Posterior vena cava (tissue), 2 donors: ENCODE measurements around the gene DIPK1C. TPM values are rescaled to one million over a fixed set of nuclear protein-coding genes. Genes with fewer than 3 reads are reported as not detected.
"Not testable (repeated sequence)": the region's sequence is repeated elsewhere in the genome, so short reads cannot be mapped to it uniquely, and the experiment has no call there.

Experiments
- DNase-seq: peaks from one replicate; pipeline ENCODE4 v3.0.0-alpha.2; 2020; ENCODE audit warnings: low spot score
- intact Hi-C, 2 donors: fragments of 100-400 bp; cut with DNase I; formaldehyde crosslinking; loops; one replicate each; pipeline versions ENCODE4 v1.14.1 to v1.14.2; 2022 to 2023
- long read RNA-seq, 2 donors: library from polyadenylated mRNA; unstranded; transcript quantifications; one replicate each; pipeline ENCODE4 v2.0.0, GENCODE V29; 2020 to 2021
- total RNA-seq, 2 donors: library from RNA; stranded (reverse); fragmentation: NEBNext Ultra II Directional; extraction: Animal tissue kit (Norgen Biotek cat#: 25700); gene quantifications; one replicate each; pipeline ENCODE4 v1.2.1, GENCODE V29; 2021
- donor health status: DM: yes; HTN: yes; CAD: no.
- donor health status: DM: yes; HTN: yes; CAD: no.

Gene DIPK1C
- not detected for total RNA-seq
- long read RNA-seq, donor 1: 0 reads
- long read RNA-seq, donor 2: 0 reads

DNA sequence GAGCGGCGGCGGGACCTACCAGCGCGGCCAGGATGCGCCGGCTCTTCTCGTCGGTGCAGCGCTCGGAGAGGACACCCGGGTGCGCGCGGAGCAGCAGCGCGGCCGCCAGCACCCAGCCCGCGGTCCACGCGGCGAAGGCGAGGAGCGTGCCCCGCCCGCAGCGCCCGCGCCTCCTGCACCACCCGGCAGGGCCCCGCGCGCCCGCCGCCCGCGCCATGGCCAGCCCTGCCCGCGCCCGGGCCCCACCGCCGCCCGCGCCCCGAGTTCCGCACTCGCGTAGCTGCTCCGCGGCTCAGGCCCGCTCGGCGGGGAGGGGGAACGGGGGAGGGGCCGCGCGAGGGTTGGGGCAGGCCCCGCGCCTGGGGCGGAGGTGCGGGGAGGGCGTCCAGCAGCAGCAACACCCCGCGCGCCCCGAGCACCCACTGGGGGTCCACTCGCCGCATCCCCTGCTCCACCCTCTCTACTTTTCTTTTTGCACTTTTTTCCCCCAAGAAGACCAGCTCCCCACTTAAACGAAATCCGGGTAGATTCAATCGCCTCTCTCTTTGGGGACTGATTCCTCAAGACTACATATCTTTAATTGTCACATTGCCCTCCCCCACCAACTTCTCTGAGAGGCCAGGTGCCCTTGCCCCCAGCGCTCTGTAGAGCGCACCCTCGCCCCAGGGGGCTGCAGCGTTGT is at the start of gene DIPK1C:
Gene DIPK1C, minus strand, starts transcription at position 266 of the 682 bp plus-strand sequence. Its CDS starts 49 bp downstream, at position 217.
- intact Hi-C loops: no loop called here
- no peak for DNase-seq

DNA sequence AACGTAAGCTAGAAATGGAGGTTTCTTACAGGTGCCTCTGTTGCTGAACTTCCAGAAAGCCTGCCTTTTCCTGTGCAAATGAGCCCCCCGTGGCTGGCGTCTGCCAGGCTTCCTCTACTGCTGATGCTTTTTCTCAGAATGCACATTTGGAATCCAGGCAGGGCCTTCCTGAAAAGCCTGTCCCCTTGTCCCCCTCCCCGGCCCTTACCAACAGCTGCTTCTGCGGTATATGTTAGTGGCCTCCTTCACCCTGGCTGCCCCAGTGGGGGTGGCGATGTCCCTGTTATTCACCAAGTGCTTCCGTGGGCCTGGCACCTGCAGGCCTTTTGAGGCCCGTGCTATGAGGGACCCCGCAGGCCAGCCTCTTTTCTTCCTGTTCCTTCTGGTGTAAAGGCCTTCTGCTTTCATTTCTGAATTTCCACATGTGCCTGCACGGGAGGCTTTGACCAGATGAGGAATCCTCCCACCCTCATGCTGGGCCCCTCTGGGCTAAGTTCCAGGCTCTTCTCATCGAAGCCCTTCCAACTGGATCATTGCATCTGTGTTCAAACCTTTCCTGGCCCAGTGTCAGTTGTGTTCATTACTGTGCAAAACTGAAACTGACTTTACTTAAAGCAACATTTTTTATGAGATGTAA is 49.5 kb upstream of the DIPK1C start:
- intact Hi-C loops: no loop called here
- no peak for DNase-seq

DNA sequence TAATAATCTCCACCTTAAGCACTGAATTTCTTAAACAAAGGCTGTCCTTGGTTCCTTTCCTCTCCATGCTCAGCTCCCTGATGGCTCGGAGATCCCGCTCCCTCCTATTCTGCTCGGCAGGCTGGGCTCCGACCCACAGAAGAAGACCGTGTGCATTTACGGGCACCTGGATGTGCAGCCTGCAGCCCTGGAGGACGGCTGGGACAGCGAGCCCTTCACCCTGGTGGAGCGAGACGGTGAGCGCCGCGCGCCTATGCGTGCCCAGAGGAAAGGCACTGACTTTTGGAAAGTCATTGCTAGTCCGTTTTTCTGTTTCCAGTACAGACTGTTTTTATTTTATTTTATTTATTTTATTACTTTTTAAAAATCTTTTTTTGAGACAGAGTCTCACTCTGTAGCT is 48.7 kb upstream of the DIPK1C start:
- DNase-seq: no peak
- intact Hi-C loops: no loop called here

DNA sequence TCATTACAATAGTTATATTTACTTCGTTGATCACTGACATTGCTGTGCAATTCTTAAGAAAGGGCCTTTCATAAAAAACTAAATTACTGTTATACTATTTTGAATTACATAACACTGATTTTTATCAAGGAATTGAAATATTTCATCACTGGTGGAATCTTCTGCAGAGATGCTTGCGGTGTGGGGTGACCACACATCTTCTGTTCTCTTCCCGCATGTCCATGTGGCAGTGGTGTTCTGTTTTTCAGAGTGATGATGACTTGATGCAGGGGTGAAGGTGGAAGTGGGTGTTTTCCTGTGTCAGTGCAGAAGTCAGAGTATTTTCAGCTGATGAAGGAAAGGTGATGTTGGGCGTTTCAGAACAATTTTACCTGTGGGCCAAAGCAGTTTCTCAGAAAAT is 46.0 kb upstream of the DIPK1C start:
- intact Hi-C loops: no loop called here
- DNase-seq: no peak

DNA sequence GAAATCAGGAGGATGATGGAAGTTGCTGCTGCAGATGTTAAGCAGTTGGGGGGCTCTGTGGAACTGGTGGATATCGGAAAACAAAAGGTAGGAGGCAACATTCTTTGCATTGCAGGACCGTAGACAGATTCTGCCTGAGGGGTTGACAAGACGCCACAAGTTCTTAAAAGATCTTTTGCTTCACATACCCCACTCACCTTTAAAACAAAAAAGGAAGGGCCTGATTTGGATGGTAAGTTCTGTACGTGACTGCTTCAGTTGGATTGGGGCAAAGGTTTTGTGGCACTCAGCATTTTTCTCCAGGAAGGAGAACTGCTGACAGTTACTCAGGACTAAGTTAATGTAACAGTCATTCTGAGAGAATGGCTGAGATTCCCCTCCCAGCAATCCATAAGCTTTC is 44.3 kb upstream of the DIPK1C start:
- intact Hi-C loops: no loop called here
- no peak for DNase-seq

DNA sequence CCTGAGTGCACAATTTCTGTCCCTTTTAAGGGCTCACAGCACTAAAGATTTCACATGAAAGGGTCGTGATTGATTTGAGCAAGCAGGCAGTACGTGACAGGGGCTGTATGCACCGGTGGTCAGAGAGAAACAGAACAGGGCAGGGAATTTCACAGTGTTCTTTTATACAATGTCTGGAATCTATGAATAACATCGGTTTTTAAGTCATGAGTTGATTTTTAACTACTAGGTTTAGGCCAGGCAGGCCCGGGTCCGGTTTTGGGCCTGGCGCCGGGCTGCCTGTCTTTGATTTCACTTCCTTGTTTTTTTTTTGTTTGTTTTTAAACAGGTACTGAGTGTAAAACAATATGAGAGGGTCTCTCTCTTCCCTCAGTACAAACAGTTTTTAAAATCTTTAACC is 43.7 kb upstream of the DIPK1C start:
- DNase-seq: peak; percentile 24
- intact Hi-C loops: not testable (repeated sequence)

DNA sequence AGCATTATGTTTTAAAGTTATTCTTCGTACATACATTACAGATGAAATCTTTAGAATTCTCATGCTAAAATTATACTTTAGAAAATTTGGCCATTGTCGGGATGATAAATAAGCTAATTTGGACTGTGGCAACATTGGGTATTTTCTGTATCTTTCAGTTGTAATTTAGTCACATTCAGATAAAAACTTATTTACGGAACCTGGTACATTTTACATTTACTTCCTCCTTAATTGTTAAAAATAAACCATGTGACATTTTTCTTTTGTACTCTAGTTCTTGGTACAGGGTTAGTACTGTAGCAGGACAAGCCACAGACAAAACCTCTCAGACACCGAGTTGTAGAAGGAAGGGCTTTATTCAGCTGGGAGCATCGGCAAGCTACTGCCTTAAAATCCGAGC is 43.3 kb upstream of the DIPK1C start:
- intact Hi-C loops: no loop called here
- DNase-seq: no peak

DNA sequence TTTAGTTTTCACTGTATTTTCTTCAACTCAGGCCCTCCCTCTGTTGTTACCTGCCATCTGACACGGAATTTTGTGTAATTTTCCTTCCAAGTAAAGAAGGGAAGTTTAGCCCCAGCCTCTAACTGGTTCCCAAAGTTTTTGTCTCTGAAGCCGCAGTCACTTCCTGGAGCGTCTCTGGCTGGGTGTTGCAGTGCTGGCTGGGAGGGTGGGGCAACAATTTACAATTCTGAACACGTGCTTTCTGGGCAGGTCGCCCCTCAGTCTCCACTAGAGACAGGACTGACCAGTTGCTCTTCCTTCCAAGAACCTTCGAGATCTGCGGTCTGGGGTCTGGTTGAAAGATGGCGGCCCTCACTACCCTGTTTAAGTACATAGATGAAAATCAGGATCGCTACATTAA is 42.5 kb upstream of the DIPK1C start:
- intact Hi-C loops: loop anchor here in 1 of 2 donors (5.0 kb wide), 1 partner anchor 98 kb away; the partner anchor contains the start of gene ZNF407
- DNase-seq: peak; percentile 92

DNA sequence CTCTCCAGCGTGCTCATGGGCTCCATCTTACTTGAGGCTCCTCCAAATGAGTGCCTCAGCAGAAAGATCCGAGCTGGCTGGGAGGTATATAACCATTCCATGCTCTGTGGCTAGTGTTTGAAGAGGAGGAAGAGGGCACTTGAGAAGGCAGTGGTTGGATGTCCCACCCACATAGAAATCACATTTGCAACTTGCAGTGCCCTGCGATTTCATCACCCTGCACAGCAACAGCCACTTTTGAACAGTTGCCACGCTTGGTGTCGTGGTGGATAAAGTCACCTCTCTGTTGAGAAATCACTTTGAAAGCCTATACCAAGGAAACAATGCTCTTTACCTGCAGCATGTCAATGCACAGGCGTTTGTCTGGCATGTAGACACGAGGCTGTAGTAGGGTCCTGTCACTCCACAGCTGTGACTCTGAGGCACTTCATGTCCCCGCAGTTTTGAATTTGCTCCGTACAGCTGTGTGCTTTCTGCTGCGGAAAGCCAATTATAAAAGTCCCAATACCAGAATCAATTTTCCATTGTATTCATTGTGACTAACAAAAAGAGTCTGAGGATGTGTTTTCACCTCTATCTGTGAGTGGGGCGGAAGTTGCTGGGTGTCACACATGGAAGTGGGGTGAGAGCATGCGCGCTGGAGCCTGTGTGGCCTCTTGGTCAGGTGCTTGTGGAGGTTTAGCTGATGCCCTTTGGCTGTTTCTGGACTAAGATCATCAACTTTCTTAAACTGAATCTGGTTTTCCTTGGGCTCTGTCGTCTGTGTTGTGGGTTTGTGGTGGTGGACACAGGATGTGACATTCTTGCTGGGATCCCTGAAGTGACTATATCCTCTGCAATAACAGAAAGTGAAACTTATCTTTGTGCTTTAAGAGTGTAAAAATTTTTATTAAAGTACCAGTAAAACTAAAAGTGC is 41.9 kb upstream of the DIPK1C start:
- intact Hi-C loops: loop anchor here in 1 of 2 donors (5.0 kb wide), 1 partner anchor 98 kb away; the partner anchor contains the start of gene ZNF407
- DNase-seq: peak; percentile 87

DNA sequence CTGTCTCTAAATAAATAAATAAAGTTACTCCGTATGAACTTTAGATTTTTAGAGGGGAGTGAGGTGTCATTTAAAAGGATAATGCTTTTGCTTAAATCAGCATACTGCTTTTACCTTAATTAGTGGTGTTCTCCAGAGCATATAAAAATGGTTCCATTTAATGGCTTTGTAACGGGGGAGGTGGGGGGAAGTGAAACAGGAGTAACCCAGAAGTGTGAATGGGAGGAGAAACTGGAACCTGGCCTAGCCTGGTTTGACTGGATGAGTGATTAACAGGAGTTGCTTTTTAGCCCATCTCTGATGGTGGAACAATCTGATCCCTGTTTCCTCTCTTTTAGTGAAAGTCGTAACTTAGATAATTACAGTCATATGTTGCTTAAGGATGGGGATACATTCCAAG is 40.7 kb upstream of the DIPK1C start:
- intact Hi-C loops: loop anchor here in 1 of 2 donors (5.0 kb wide), 1 partner anchor 100 kb away; the partner anchor contains the start of gene ZNF407
- no peak for DNase-seq

DNA sequence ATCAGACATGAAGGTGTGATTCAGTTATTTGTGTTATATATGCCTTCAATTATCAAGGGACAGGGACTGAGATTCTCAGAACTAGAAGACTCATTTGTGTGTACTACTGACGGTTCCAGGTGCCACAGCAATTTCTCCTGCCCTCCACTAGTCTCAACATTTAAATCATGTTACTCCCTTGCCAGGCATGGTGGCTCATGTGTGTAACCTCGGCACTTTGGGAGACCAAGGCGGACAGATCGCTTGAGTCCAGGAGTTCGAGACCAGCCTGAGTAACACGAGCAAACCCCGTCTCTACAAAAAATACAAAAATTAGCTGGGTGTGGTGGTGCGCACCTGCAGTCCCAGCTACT is 40.2 kb upstream of the DIPK1C start:
- no peak for DNase-seq
- intact Hi-C loops: loop anchor here in 1 of 2 donors (5.0 kb wide), 1 partner anchor 100 kb away; the partner anchor contains the start of gene ZNF407

DNA sequence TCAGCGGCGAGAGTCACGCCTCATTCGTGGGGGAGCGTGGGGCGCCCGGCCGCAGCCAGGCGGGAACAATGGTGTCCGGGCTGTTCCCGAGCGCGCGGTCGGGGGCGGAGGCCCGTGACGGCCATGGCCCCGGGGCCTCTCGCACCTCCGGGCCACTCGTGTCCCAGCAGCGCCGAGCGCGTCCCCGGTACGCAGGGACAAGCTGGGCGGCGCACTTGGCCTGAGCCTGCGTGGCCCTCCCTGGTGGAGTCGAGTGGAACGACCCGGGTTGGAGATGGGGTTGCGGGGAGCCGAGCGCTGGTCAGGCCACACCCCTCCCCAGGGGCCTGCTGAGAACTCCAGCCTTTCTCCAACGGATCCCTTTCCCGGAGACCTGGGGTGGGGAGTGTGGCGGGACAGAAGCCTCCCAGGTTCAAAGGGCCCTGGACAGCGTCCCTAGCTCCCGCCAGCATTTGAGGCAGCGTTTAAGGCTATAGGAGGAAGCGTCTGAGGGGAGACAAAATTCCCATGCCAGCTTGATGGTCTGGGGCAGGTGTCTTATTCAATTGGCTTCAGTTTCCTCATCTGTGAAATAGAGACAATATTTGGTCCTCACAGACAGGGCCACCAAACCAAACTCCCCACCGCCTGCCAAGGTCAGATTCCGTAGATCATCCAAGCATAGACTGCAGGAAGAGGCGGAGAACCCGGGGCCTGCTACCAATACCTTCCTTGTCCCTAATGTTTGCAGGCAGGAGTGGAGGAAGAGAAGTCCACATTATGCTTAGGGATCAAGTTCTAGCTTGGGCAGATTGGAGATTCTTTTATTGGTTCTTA is 39.6 kb upstream of the DIPK1C start:
- intact Hi-C loops: loop anchor here in 1 of 2 donors (5.0 kb wide), 1 partner anchor 101 kb away; the partner anchor contains the start of gene ZNF407
- peak; percentile 86 for DNase-seq

DNA sequence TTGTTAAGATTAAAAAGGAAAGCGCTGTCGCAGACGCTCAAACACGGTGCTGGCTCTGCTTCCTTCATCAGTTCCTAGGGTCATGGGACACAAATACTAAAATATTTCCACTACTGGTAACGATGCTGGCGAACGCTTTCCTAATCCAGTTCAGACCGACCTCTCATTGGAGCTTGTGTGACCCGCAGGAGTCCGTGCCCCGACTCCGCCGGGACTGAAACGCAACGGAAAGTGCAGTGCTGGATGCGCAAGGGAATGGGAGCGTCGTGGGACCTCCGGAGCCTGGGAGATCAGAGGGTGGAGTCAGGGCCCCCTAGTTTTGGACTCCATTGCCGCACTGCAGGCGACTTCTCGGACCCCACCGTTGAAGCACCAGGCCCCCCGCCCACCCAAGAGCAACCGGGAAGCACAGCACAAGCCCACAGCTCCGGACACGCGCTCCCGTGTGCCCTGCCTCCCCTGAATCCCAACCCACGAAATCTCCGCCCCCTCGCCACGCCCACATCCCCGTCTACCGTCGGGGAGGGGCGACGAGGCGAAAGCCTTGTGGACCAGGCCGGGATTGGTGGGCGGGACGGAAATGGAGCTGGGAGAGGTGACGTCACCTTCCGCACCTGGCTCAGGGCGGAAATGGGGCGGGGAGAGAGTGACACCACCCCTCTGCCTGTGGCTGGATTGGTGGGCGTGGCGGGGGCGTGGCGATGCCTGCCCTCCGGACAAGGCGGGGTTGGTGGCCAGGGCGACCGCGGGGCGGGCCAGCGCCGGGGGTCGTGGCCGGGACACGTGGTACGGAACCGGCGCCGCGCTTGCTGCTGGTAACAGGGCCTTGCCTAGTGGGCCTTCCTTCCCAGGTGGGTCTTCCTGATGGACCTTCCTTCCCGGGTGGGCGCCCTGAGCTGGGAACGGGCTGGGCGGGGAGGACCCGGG is 38.7 kb upstream of the DIPK1C start, which contains the start of gene CNDP2:
Gene CNDP2, plus strand, starts transcription at position 783 of the 927 bp plus-strand sequence. CDS start 3,611 bp downstream, outside the sequence.
- intact Hi-C loops: loop anchor here in 1 of 2 donors (5.0 kb wide), 1 partner anchor 101 kb away; the partner anchor contains the start of gene ZNF407
- peak; percentile 100 for DNase-seq

DNA sequence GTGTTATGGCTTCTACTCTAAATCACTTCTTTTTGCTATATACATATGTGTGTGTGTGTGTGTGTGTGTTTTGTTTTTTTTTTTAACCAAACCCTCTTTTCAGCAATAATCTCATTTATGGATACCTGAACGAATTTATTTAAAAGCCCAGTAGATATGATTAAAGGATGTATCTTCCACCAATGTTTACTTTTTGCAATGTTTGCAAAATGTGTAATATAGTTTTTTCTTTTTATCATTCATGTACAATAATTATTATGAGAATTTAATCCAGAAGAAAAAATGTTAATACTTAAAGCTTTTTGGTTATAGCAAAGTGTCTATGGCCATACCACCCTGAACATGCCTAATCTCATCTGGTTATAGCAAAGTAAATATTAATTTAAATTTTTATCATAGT is 37.4 kb upstream of the DIPK1C start:
- DNase-seq: no peak
- intact Hi-C loops: no loop called here

DNA sequence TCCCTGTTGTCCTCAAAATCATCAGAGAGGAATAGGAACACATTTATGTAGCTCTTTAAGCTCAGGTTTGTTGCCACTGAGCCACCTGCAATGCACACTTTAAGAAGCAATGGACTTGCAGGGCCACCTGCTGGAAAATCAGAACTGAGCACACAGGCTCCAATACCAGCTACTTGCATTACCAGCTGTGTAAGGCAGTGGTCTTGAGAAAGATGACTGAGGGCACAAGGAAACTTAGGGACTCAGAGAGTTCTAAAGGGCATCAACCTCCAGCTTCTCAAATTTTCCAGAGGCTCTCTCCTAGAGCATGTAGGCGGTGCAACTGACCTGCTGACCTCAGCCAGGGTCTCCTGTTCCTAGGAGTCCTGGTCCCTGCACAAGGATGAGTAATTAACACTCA is 36.6 kb upstream of the DIPK1C start:
- intact Hi-C loops: no loop called here
- DNase-seq: peak; percentile 52

DNA sequence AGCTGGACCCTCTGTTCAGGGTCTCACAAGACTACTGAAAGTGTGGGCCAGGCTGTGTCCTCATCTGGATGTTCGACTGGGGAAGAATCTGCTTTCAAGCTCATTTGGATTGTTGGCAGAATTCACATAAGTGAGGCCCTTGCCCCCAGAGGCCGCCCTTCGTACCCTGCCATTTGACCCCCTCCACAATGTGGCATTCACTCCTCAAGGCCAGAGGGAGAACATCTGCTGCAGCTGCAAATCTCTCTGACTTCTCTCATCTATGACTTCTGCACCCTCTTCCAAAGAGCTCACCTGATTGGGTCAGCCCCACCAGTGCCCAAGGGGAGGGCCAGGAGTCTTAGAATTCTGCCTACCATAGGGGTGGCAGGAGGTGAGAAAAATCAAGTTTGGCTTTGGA is 35.2 kb upstream of the DIPK1C start:
- DNase-seq: no peak
- intact Hi-C loops: no loop called here

DNA sequence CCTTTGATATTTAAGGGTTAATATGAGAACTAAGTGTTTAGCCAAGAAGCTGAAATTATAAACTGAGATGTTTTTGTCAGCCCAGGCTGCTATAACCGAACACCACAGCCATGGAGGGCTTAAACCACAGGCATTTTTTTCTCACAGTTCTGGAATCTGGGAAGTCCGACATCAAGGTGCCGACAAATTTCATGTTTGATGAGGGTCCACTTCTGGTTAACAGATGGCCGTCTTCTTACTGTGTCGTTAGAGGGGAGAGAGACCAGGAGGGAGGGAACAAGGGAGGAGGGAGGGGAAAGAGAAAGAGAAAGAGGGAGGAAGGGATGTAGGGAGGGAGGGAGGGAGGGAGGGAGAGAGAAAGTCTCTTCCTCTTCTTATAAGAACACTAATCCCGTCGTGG is 32.6 kb upstream of the DIPK1C start:
- no peak for DNase-seq
- intact Hi-C loops: no loop called here

DNA sequence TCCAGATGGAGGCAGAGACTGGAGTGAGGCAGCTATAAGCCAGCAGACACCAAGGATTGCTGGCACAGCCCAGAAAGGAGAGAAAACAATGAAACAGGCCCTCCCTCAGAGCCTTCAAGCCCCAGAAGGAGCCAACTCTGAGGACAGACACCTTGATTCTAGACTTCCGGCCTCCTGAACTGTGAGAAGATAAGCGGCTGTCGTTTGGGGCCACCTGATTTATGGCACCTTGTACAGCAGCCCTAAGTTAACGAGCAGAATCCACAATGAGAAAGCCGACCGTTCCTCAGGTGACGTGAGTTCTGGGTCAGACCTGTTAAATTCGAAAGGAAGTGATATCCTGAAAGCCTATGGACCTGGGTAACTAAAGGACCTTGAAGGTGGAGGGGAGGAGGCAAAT is 31.8 kb upstream of the DIPK1C start:
- intact Hi-C loops: no loop called here
- DNase-seq: no peak
